ENCODE measurements around the gene RHOT2. TPM values are rescaled to one million over a fixed set of nuclear protein-coding genes. Genes with fewer than 3 reads are reported as not detected.
A peak's percentile ranks its signal among the peaks of the same experiment; 100 is the strongest.

Gene RHOT2
- total RNA-seq, 1 experiment from 2014 or later, result 210 TPM

- peaks cover 9% of the 10 kb centered on the region for H3K23me2 ChIP-seq (ENCODE audit: insufficient read length, low read depth, low read length, poor library complexity, severe bottlenecking)
- H3K27me3 ChIP-seq (ENCODE audit: insufficient read depth, low read length), result no peaks in the 10 kb centered on the region
- peak; percentile 71 for DNase-seq
- H2AFZ ChIP-seq (ENCODE audit: low read length), result no peak overlapping the region
- peaks cover 2 to 15% (median 4%) of the 10 kb centered on the region in 3 experiments; a peak in 4 of 7 replicates for H3K36me3 Mint-ChIP-seq (ENCODE audit: insufficient read depth in 1 of 3, low read depth in 3 of 3)
- no peak overlapping the region for H4K8ac ChIP-seq (replicated peaks; ENCODE audit: insufficient read length, low read depth, low read length)
- no peak overlapping the region for H2BK120ac ChIP-seq (ENCODE audit: low read depth, low read length, poor library complexity, severe bottlenecking)
- H3K79me2 ChIP-seq (ENCODE audit: insufficient read depth, low read length), result no peaks in the 10 kb centered on the region
- H3K27ac ChIP-seq (ENCODE audit: insufficient read length, low read depth, low read length), result no peak overlapping the region
- peak; percentile 75 for TF ChIP-seq CTCF (conservative IDR thresholded peaks at IDR 0.05)
- peak overlapping the region in 1 of 3 experiments; percentile 83; a peak in 1 of 7 replicates for H3K27ac Mint-ChIP-seq
- H3K4me1 Mint-ChIP-seq, result peaks cover 2 to 12% of the 10 kb centered on the region in 2 experiments; a peak in 3 of 4 replicates
- no CpG with 5 or more reads among the region's 24 CpGs for WGBS (ENCODE audit: extremely low coverage, insufficient read length, low lambda C conversion rate)
- H3K4me3 Mint-ChIP-seq, result peak overlapping the region; percentile 74 to 84
- H3K9ac ChIP-seq (ENCODE audit: extremely low read depth, insufficient read length, low read length), result peak overlapping the region; percentile 23
- H3K4ac ChIP-seq (ENCODE audit: low read depth, low read length), result no peak overlapping the region
- H2AK5ac ChIP-seq (ENCODE audit: insufficient read length, low read length), result no peak overlapping the region
- no peak overlapping the region for H3K18ac ChIP-seq (ENCODE audit: insufficient read length, low read depth, low read length)
- H4K91ac ChIP-seq (ENCODE audit: insufficient read length, low read depth, low read length), result no peak overlapping the region
- no peak overlapping the region for H2BK15ac ChIP-seq (ENCODE audit: low read depth, low read length)
- H3K4me1 ChIP-seq (ENCODE audit: insufficient read depth, low read length), result no peaks in the 10 kb centered on the region
- no peak overlapping the region for H2BK5ac ChIP-seq (ENCODE audit: insufficient read length, low read length)
- no peak overlapping the region for H3T11ph ChIP-seq (ENCODE audit: low read length)
- H3K79me1 ChIP-seq (ENCODE audit: insufficient read depth, low read depth, low read length, poor library complexity, severe bottlenecking), result no peaks in the 10 kb centered on the region
- no peak overlapping the region for H3K23ac ChIP-seq (ENCODE audit: insufficient read length, low read depth, low read length)
- H2BK12ac ChIP-seq (ENCODE audit: insufficient read length, low read depth, low read length), result no peak overlapping the region
- no peak overlapping the region for H3K56ac ChIP-seq (ENCODE audit: insufficient read length, low read depth, low read length)
- H2BK20ac ChIP-seq (ENCODE audit: low read depth, low read length, poor library complexity, severe bottlenecking), result no peak overlapping the region
- no peaks in the 10 kb centered on the region for H4K20me1 ChIP-seq (ENCODE audit: control insufficient read depth, insufficient read depth, insufficient read length)
- H4K5ac ChIP-seq (ENCODE audit: insufficient read length, low read depth, low read length), result no peak overlapping the region
- H3K9me3 ChIP-seq (ENCODE audit: control insufficient read depth, low read depth, low read length), result no peaks in the 10 kb centered on the region
- no peaks in the 10 kb centered on the region for H3K9me3 Mint-ChIP-seq
- no peak overlapping the region; the same call in 1 of the 2 replicates for H3K14ac ChIP-seq (ENCODE audit: insufficient read depth, low read length)
- H3K27me3 Mint-ChIP-seq (ENCODE audit: low read depth), result no peaks in the 10 kb centered on the region; the same call in 1 of the 2 replicates
- peak overlapping the region; percentile 43 for H3K4me2 ChIP-seq (ENCODE audit: insufficient read depth, insufficient read length, low read length)
These were observed 19.7 kb upstream of the RHOT2 start for GRCh38 chr16:648071-648780.

Measured in H9 (cell line).